SIG-M5 (cell line): ENCODE data around the gene TEP1.
"Not testable (repeated sequence)": the region's sequence is repeated elsewhere in the genome, so short reads cannot be mapped to it uniquely, and the experiment has no call there.

ENCODE experiments used
- DNase-seq: peaks from one replicate; lab custom pipeline; 2025; lab: John Stamatoyannopoulos, UW

TEP1 gene

DNA sequence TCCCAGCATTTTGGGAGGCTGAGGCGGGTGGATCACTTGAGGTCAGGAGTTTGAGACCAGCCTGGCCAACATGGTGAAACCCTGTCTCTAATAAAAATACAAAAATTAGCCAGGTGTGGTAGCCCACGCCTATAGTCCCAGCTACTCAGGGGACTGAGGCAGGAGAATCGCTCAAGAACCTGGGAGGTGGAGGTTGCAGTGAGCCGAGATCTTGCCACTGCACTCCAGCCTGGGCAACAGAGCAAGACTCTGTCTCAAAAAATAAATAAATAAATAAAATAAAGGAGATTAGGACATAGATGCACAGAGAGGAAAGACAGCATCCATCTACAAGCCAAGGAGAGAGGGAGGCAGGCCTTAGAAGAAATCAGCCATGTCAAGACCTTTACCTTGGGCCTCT is 72.3 kb downstream of the TEP1 start:
- not testable (repeated sequence) for DNase-seq

GRCh38 chr14:20334017-20334416 is 79.3 kb downstream of the TEP1 start:
- DNase-seq, result no peak

DNA sequence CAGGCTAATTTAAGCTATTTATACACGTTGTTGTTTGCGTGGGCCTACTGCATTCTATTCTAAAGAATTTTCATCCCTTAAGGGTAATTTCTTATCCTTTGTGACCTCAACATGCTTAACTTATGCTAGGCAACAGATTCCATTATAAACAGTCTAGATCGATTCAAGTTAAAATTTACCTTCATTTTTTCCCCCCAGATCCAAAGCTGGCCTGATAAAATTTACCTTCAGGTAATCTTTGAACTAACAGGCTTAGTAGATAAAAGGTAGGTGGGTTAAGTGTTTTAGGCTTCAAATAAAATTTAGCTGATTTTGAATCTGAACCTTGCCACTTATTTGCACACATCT is 79.8 kb downstream of the TEP1 start:
- DNase-seq, result no peak

GRCh38 chr14:20332788-20333493 is 80.4 kb downstream of the TEP1 start, which contains the start of gene CCNB1IP1:
CCNB1IP1 (minus strand) TSS chr14:20333279; CDS start chr14:20316523, 16,756 bp downstream.
- peak; percentile 67 for DNase-seq

GRCh38 chr14:20332431-20332787 is 80.9 kb downstream of the TEP1 start:
- no peak for DNase-seq

DNA sequence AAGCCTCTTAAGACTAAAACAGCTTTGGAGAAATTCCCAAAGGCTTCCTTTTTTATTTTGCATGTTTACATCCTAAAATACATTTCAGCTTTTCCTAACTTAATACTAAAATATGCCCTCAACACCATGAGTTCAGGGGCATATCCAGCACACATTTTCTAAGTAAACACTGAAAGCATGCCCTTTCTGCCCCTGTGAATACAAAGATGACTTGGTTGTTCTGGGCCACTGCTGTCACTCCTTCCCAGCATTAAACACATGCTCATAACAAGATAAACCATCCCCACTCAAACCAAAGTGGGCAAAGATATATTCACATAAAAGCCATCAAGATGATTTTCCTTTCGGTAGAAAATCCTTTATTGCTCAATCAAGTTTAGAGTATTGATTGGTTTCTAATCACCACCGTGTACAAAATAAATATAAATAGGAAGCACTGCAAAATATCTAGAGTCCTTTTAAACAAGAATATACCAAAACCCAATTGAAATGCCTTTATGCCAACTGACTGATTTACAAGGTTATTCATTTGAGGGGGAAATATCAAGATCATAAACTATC is 82.2 kb downstream of the TEP1 start:
- no peak for DNase-seq

GRCh38 chr14:20329355-20329754 is 83.9 kb downstream of the TEP1 start:
- DNase-seq, result no peak

DNA sequence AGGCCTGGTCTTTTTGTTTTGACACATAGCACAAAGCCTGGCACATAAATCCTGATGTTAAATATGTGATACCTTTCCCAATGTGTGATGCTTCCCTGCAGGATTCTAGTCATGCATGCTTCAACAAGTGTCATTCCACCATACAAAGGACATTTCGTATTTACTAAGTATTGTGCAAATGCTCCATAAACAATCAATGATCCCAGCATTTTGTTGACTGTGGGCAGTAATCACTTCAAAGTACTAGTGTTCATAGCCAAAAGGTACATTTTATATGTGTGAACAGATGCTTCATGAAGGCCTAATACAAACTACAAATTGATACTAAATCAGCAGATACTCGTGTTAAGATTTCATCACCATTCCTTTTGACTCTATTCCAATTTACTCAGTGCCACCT is 84.6 kb downstream of the TEP1 start:
- no peak for DNase-seq

DNA sequence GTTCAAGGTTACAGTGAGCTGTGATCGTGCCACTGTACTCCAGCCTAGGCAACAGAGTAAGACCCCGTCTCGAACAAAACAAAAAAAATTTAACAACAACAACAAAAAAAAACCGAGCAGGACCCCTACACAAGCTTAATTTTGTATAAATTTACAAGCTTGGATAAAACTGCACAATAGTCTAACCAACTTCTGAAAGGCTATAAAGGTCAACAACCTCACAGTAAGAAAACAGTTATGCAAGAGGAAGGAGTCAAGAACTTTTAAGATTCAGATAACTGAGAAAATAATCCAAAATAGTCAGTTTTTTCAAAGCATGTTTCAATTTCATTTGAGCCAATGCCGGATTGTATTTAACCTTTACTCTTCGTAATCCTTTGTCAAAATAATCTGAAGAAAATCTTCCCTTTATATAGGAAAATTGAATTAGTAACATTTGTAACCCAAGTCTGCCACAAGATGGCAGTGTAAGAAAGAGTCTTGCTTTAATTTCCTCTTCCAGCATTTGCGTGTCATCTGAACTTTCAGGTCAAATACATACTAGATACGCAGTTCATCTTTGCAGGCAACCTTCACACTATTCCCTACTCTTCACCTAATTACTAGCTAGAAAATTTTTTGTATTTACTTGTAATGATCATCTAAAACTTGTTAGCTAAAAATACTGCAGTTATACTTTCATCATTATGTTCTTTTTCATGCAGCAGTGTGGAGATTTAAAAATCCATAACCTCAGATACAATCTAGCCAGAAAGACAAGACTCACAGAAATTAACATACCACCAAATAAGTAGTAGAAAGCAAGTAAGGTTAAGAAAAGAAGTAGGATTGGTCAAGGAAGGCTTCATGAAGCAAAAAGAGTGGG is 86.1 kb downstream of the TEP1 start:
- peak; percentile 3 for DNase-seq

DNA sequence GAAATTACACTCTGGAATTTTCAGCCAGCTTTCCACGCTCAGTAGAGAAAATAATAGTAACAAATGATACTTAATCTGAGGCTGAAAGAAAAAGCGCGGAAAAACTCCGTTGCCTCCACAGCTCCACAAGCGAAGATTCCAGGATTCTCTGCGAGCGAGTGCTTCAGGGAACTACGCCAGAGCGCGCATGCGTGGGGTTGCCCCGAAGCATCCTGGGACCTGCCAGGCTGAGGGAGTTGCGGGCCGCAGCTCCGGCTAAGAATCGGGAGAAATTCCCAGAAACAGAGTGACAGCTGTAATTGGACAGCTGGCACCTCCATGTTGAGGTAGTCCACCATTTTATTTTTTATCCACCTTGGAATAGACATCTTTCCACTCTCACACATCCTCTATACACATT is 95.6 kb downstream of the TEP1 start:
- no peak for DNase-seq
